HCT116 (cell line): ENCODE measurements around the gene TBL2. TPM values are rescaled to one million over a fixed set of nuclear protein-coding genes. Genes with fewer than 3 reads are reported as not detected.

ENCODE experiments used
- ATAC-seq: fragments of 200-7000 bp; cut with Tn5 transposase; 2 replicates; pipeline ENCODE4 v1.9.1; 2020; ENCODE audit warnings: mild to moderate bottlenecking, moderate library complexity
- BruUV-seq: library from RNA; stranded (reverse); fragments of 400-500 nt; replicated peaks from 2 replicates; lab custom pipeline; 2021; lab: Mats Ljungman, UMichigan
- CTCF ChIA-PET: fragments of 300-600 bp; sonication (Branson Sonifier 250); formaldehyde crosslinking; loops from one replicate; lab custom pipeline; 2021; ENCODE audit warnings: antibody characterized with exemption; lab: Charles Lee
- POLR2A ChIA-PET: fragments of 300-600, 350-600 bp; sonication (Branson Sonifier 250); formaldehyde crosslinking; loops from one replicate; lab custom pipeline; 2021; ENCODE audit warnings: antibody characterized with exemption; lab: Charles Lee
- RAD21 ChIA-PET, 2 experiments: fragments of 300-600 bp; sonication (Branson Sonifier 250); formaldehyde crosslinking; loops; one replicate each; lab custom pipeline; 2023; ENCODE audit warnings: low total read pairs in 2 of 2; ENCODE audit not compliant: uncharacterized antibody in 2 of 2, unreplicated experiment in 2 of 2, low non-redundant PET in 1 of 2; lab: Charles Lee
- DNase-seq: peaks from one replicate; pipeline ENCODE4 v3.0.0-alpha.2; 2010; ENCODE audit warnings: low read depth, low spot score
- H2AFZ ChIP-seq: fragments of 200-600 bp; shearing (Covaris generic), sonication (generic); 2 replicates; pipeline ENCODE4 v1.6.1; 2017; ENCODE audit warnings: low read depth, mixed run types, mixed read lengths, antibody characterized with exemption, low read length; ENCODE audit not compliant: poor library complexity, severe bottlenecking
- H3K27ac ChIP-seq: 2 replicates; pipeline ENCODE4 v1.5.1; 2012; ENCODE audit warnings: low read depth, low read length
- H3K27me3 ChIP-seq: fragments of 200-600 bp; sonication (generic); 2 replicates; pipeline ENCODE4 v1.6.1; 2016; ENCODE audit warnings: mixed run types, low read length, mixed read lengths; ENCODE audit not compliant: insufficient read depth
- H3K36me3 ChIP-seq, 2 experiments: fragments of 200-500 bp in 1 of 2; fragments of 200-600 bp in 1 of 2; sonication (Bioruptor generic) in 1 of 2; sonication (generic) in 1 of 2; 2 replicates each; pipeline versions ENCODE4 v1.5.1 to v1.6.1; 2014 to 2016; ENCODE audit warnings: low read length in 2 of 2, inconsistent platforms in 1 of 2, mixed read lengths in 1 of 2, mixed run types in 1 of 2; ENCODE audit not compliant: insufficient read depth in 2 of 2, control insufficient read depth in 1 of 2
- H3K4me1 ChIP-seq, 2 experiments: fragments of 200-600 bp in 1 of 2; sonication (generic) in 1 of 2; 2 replicates each; pipeline versions ENCODE4 v1.5.1 to v1.6.1; 2012 to 2017; ENCODE audit warnings: low read length in 2 of 2, inconsistent platforms in 1 of 2, mild to moderate bottlenecking in 1 of 2, mixed read lengths in 1 of 2, mixed run types in 1 of 2, moderate library complexity in 1 of 2; ENCODE audit not compliant: insufficient read depth in 2 of 2, control insufficient read depth in 1 of 2
- H3K4me2 ChIP-seq: fragments of 200-600 bp; sonication (generic); 2 replicates; pipeline ENCODE4 v1.6.1; 2017; ENCODE audit warnings: mixed run types, low read length, mixed read lengths
- H3K4me3 ChIP-seq, 2 experiments: fragments of 200-600 bp in 1 of 2; sonication (generic) in 1 of 2; replicated peaks in 1 of 2; 2 replicates each; pipeline ENCODE4 v1.5.1; 2011 to 2016; ENCODE audit warnings: low read length in 2 of 2, control low read depth in 1 of 2, low read depth in 1 of 2, mild to moderate bottlenecking in 1 of 2, mixed read lengths in 1 of 2, mixed run types in 1 of 2
- H3K79me2 ChIP-seq: fragments of 200-600 bp; sonication (generic); 2 replicates; pipeline ENCODE4 v1.6.1; 2017; ENCODE audit warnings: mild to moderate bottlenecking, mixed run types, low read length, moderate library complexity, mixed read lengths; ENCODE audit not compliant: insufficient read depth
- H3K9ac ChIP-seq: fragments of 200-600 bp; sonication (generic); 2 replicates; pipeline ENCODE4 v1.6.1; 2016; ENCODE audit warnings: low read length, mixed read lengths
- H3K9me2 ChIP-seq: fragments of 200-600 bp; sonication (generic), shearing (Covaris generic); 2 replicates; pipeline ENCODE4 v1.6.1; 2017; ENCODE audit warnings: mixed run types, mild to moderate bottlenecking, moderate library complexity; ENCODE audit not compliant: insufficient read depth
- H3K9me3 ChIP-seq, 2 experiments: fragments of 200-500 bp in 1 of 2; fragments of 200-600 bp in 1 of 2; sonication (Bioruptor generic) in 1 of 2; sonication (generic) in 1 of 2; 2 replicates each; pipeline ENCODE4 v1.6.1; 2014 to 2017; ENCODE audit warnings: low read length in 2 of 2, mixed read lengths in 2 of 2, inconsistent platforms in 1 of 2, low read depth in 1 of 2, mild to moderate bottlenecking in 1 of 2, mixed run types in 1 of 2, moderate library complexity in 1 of 2; ENCODE audit not compliant: control insufficient read depth in 1 of 2, insufficient read depth in 1 of 2
- H4K20me1 ChIP-seq: fragments of 200-600 bp; sonication (generic), shearing (Covaris generic); 2 replicates; pipeline ENCODE4 v1.6.1; 2017; ENCODE audit warnings: mixed run types, mild to moderate bottlenecking, moderate library complexity; ENCODE audit not compliant: insufficient read depth
- CBX3 ChIP-seq: IDR thresholded peaks from 2 replicates; pipeline ENCODE4 v1.6.1; 2012; ENCODE audit warnings: low read depth
- MAX ChIP-seq: IDR thresholded peaks from 2 replicates; pipeline ENCODE4 v1.6.1; 2012
- POLR2A ChIP-seq: IDR thresholded peaks from 2 replicates; pipeline ENCODE4 v1.7.0; 2011; ENCODE audit warnings: borderline replicate concordance; ENCODE audit not compliant: insufficient read depth, insufficient read length; ENCODE audit errors: extremely low read depth
- YY1 ChIP-seq: IDR thresholded peaks from 2 replicates; pipeline ENCODE4 v1.6.1; 2011; ENCODE audit warnings: low read length, low read depth, moderate library complexity, mild to moderate bottlenecking; ENCODE audit not compliant: insufficient replicate concordance; ENCODE audit errors: extremely low read depth
- intact Hi-C: fragments of 100-400 bp; cut with micrococcal nuclease; formaldehyde crosslinking; loops from 2 replicates; pipeline ENCODE4 v1.10.0; 2022
- total RNA-seq: library from RNA; stranded (reverse); gene quantifications from one replicate; pipeline ENCODE4 v1.2.1, GENCODE V29; 2021; ENCODE audit not compliant: unreplicated experiment
- TF ChIP-seq, protein P1 (sequence below), 3 experiments: fragments of 200-600 bp in 1 of 3; sonication (generic) in 1 of 3; IDR thresholded peaks in 2 of 3; conservative IDR thresholded peaks in 1 of 3; 2 replicates each; pipeline ENCODE4 v1.5.1; 2012 to 2017; ENCODE audit warnings: low read depth in 2 of 3, low read length in 2 of 3, antibody characterized with exemption in 1 of 3, borderline replicate concordance in 1 of 3, control low read depth in 1 of 3, mild to moderate bottlenecking in 1 of 3, mixed read lengths in 1 of 3, mixed run types in 1 of 3, moderate library complexity in 1 of 3; ENCODE audit not compliant: insufficient read depth in 1 of 3

Gene TBL2
- total RNA-seq, 1 experiment from 2014 or later: 55.0 TPM

DNA sequence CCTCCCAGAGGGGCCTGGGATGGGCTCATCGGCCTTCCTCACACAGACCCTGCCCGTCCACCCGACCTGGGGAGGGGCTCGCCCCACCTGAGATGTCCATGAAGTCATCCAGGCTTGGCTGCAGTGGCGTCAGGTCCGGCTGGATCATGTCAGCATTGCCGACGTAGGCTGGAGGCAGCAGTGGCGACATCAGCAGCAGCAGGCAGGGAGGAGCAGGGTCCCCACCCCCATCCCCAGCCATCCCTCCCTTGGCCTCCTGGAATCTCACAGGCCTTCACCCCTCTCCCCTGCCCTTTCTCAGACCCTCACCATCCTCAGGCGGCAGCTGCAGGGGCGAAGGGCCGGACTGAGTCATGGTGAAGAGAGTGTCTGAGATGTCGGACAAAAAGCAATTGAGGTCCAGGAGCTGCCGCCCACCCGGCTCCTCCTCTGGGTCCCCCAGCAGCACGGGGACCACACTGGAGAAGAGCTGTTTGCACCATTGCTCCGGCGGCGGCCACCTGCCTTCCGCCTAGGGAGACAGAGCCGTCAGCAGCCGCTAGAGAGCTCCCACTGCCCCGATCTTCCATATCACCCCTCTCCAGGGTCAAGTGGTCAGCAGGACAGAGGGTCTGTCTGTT, 27.3 kb upstream of the TBL2 start:
- H3K27ac ChIP-seq: no peak overlapping the region
- ChIA-PET CTCF (interaction anchor here (1.5 to 2.4 kb wide), 4 partner anchors 14 to 118 kb away, joined by 6 to 28 read pairs (median 11); no protein-coding TSS in a partner anchor), RAD21 (interaction anchor here in 1 of 2 experiments (0.8 kb wide), 1 partner anchor 120 kb away, joined by 3 read pairs; no protein-coding TSS in a partner anchor), POLR2A (no interaction called here)
- H3K27me3 ChIP-seq: no peaks in the 10 kb centered on the region
- peaks cover 22 to 51% of the 10 kb centered on the region in 2 experiments for H3K4me1 ChIP-seq
- DNase-seq: no peak
- BruUV-seq: no TSS peak
- H3K9me2 ChIP-seq: no peaks in the 10 kb centered on the region
- H3K4me3 ChIP-seq: no peak overlapping the region
- no peaks in the 10 kb centered on the region; a peak in 1 of 4 replicates for H3K36me3 ChIP-seq
- no peak for ATAC-seq
- no peak overlapping the region for H3K9ac ChIP-seq
- no peak overlapping the region for H2AFZ ChIP-seq
- no peaks in the 10 kb centered on the region for H4K20me1 ChIP-seq
- intact Hi-C loops: no loop called here
- H3K4me2 ChIP-seq: no peak overlapping the region
- TF ChIP-seq MAX: no peak
- TF ChIP-seq CBX3: no peak
- TF ChIP-seq POLR2A: no peak
- no peak for TF ChIP-seq YY1
- TF ChIP-seq, protein P1, sequence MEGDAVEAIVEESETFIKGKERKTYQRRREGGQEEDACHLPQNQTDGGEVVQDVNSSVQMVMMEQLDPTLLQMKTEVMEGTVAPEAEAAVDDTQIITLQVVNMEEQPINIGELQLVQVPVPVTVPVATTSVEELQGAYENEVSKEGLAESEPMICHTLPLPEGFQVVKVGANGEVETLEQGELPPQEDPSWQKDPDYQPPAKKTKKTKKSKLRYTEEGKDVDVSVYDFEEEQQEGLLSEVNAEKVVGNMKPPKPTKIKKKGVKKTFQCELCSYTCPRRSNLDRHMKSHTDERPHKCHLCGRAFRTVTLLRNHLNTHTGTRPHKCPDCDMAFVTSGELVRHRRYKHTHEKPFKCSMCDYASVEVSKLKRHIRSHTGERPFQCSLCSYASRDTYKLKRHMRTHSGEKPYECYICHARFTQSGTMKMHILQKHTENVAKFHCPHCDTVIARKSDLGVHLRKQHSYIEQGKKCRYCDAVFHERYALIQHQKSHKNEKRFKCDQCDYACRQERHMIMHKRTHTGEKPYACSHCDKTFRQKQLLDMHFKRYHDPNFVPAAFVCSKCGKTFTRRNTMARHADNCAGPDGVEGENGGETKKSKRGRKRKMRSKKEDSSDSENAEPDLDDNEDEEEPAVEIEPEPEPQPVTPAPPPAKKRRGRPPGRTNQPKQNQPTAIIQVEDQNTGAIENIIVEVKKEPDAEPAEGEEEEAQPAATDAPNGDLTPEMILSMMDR (IDR thresholded peaks at IDR 0.05 in 2 of 3, conservative IDR thresholded peaks at IDR 0.05 in 1 of 3; ENCODE audit: borderline replicate concordance in 1 of 3, insufficient read depth in 1 of 3, low read depth in 2 of 3, low read length in 2 of 3): no peak
- H3K9me3 ChIP-seq: no peaks in the 10 kb centered on the region
- H3K79me2 ChIP-seq: no peaks in the 10 kb centered on the region; the same call in 1 of the 2 replicates
